ENCODE data around the gene GCGR.

- TF ChIP-seq CTCF (IDR thresholded peaks at IDR 0.05) = no peak
- TF ChIP-seq USF2 (CRISPR knock-in tag; IDR thresholded peaks at IDR 0.05) = peak; percentile 96
- no peak for TF ChIP-seq STAT6 (CRISPR knock-in tag; conservative IDR thresholded peaks at IDR 0.05; ENCODE audit: low read depth)
Observed at GRCh38 chr17:81833160-81833920, 29.4 kb downstream of the GCGR start, which contains the start of gene MCRIP1.

Measured in WTC11 (cell line).